Subcutaneous abdominal adipose tissue (tissue), 5 donors: ENCODE data around the gene LRP3.
"Not testable (repeated sequence)": the region's sequence is repeated elsewhere in the genome, so short reads cannot be mapped to it uniquely, and the experiment has no call there.

Experiments used
- H3K27ac ChIP-seq: one replicate; pipeline ENCODE4 v1.7.0; 2013; ENCODE audit warnings: low read depth, mild to moderate bottlenecking, inconsistent platforms, low read length, moderate library complexity
- H3K27me3 ChIP-seq, 5 donors: one replicate each; pipeline ENCODE4 v1.7.0; 2013; ENCODE audit warnings: low read length in 5 of 5, inconsistent platforms in 1 of 5; ENCODE audit not compliant: control insufficient read depth in 5 of 5, insufficient read depth in 4 of 5
- H3K36me3 ChIP-seq, 5 donors: one replicate each; pipeline ENCODE4 v1.7.0; 2013; ENCODE audit warnings: low read length in 5 of 5; ENCODE audit not compliant: control insufficient read depth in 5 of 5, insufficient read depth in 5 of 5
- H3K4me1 ChIP-seq, 5 donors: one replicate each; pipeline ENCODE4 v1.7.0; 2013; ENCODE audit warnings: low read length in 5 of 5, mild to moderate bottlenecking in 3 of 5, moderate library complexity in 1 of 5; ENCODE audit not compliant: control insufficient read depth in 5 of 5, insufficient read depth in 5 of 5
- H3K4me3 ChIP-seq, 5 donors: one replicate each; pipeline ENCODE4 v1.7.0; 2013; ENCODE audit warnings: low read length in 5 of 5, low read depth in 1 of 5
- H3K9ac ChIP-seq, 5 donors: one replicate each; pipeline ENCODE4 v1.7.0; 2013; ENCODE audit warnings: low read length in 5 of 5, mild to moderate bottlenecking in 4 of 5, moderate library complexity in 3 of 5
- H3K9me3 ChIP-seq, 5 donors: one replicate each; pipeline ENCODE4 v1.7.0; 2013; ENCODE audit warnings: low read length in 5 of 5; ENCODE audit not compliant: control insufficient read depth in 5 of 5
- donor health status: healthy.
- donor health status: healthy.
- donor health status: healthy.
- donor health status: healthy.
- donor health status: healthy.

The LRP3 gene

DNA sequence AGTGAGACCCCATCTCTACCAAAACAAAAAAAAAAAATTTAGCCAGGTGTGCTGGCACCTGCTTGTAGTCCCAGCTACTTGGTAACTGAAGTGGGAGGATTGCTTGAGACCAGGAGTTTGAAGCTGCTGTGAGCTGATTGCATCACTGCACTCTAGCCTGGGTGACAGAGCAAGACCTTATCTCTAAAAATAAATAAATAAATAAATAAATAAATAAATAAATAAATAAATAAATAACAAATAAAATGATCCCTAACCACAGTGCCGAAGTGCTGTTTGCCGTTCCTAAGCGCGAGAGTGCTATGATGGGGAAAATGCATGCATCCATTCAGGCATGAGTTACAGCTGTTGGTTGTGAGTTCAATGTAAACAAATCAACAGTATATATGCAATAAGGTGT lies 35.0 kb upstream of the LRP3 start:
- Histone ChIP-seq H3K36me3 (no peaks in the 10 kb centered on the region), H3K4me3 (no peak overlapping the region), H3K4me1 (peaks cover 0 to 3% (median 0%) of the 10 kb centered on the region in 5 donors), H3K9ac (no peak overlapping the region), H3K27ac (no peak overlapping the region), H3K27me3 (no peaks in the 10 kb centered on the region), H3K9me3 (no peaks in the 10 kb centered on the region)

GRCh38 chr19:33159893-33160292 lies 34.2 kb upstream of the LRP3 start:
- no peak overlapping the region for H3K27ac ChIP-seq

DNA sequence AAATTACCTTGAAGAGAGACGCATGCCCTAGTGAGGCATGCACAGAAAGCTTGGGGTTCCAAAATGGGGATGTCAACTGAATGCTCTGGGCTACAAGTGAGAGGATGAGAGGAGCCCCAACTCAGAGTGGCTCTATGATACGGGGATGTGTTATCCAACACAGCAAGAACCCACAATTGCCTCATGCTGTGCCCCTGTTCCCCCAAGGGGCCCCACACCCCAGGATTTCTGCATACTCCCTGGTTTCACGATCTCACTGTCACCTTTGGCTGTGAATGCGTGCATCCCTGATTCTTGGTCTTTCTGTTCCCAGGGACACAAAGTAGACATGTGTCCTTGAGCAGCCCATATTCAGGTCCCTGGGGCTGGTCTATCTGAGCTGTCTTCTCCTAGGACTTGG lies 32.9 kb upstream of the LRP3 start:
- no peak overlapping the region for H3K27ac ChIP-seq
- no peak overlapping the region for H3K4me3 ChIP-seq
- H3K9ac ChIP-seq, result no peak overlapping the region
- peaks cover 0 to 3% (median 0%) of the 10 kb centered on the region in 5 donors for H3K4me1 ChIP-seq
- no peaks in the 10 kb centered on the region for H3K9me3 ChIP-seq
- H3K27me3 ChIP-seq, result no peaks in the 10 kb centered on the region
- no peaks in the 10 kb centered on the region for H3K36me3 ChIP-seq

More at GRCh38 chr19:33159893-33160292, 34.2 kb upstream of the LRP3 start:
- Histone ChIP-seq H3K4me1 (peaks cover 0 to 3% (median 0%) of the 10 kb centered on the region in 5 donors), H3K9ac (no peak overlapping the region), H3K36me3 (no peaks in the 10 kb centered on the region), H3K9me3 (no peaks in the 10 kb centered on the region), H3K4me3 (no peak overlapping the region), H3K27me3 (no peaks in the 10 kb centered on the region)

GRCh38 chr19:33163481-33163880 lies 30.6 kb upstream of the LRP3 start:
- Histone ChIP-seq H3K9me3 (peaks cover 0 to 3% (median 2%) of the 10 kb centered on the region in 5 donors), H3K27me3 (no peaks in the 10 kb centered on the region), H3K9ac (no peak overlapping the region), H3K4me1 (no peaks in the 10 kb centered on the region), H3K27ac (no peak overlapping the region), H3K36me3 (no peaks in the 10 kb centered on the region), H3K4me3 (no peak overlapping the region)

DNA sequence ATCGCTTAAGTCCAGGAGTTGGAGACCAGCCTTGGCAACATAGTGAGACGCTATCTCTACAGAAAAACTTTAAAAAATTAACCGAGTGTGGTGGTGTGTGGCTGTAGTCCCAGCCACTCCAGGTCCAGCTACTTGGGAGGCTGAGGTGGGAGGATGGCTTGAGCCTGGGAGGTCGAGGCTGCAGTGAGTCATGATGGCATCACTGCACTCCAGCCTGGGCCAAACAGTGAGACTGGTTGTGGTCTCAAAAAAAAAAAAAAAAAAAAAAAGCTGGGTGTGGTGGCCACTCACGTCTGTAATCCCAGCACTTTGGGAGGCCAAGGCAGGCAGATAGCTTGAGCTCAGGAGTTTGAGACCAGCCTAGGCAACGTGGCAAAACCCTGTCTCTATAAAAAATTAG lies 28.1 kb upstream of the LRP3 start:
- not testable (repeated sequence) for H3K4me1 ChIP-seq, H3K9me3 ChIP-seq, H3K36me3 ChIP-seq, H3K9ac ChIP-seq, H3K27me3 ChIP-seq, H3K27ac ChIP-seq, H3K4me3 ChIP-seq

DNA sequence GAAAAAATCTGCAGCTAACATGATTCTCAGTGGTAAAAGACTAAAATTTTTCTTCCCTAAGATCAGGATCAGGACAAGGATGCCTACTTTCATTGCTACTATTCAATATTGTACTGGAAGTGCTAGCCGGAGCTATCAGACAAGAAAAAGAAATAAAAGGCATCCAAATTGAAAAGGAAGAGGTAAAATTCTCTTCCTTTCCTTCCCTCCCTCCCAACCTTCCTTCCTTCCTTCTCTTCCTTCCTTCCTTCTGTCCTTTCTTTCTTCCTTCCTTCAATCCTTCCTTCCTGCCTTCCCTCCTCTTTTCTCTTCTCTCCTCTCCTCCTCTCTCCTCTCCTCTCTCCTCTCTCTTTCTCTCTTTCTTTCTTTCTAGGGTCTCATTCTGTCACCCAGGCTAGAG lies 26.7 kb upstream of the LRP3 start:
- Histone ChIP-seq H3K36me3 (no peaks in the 10 kb centered on the region), H3K4me3 (no peak overlapping the region), H3K27me3 (no peaks in the 10 kb centered on the region), H3K9ac (no peak overlapping the region), H3K9me3 (peaks cover 0 to 3% (median 2%) of the 10 kb centered on the region in 5 donors), H3K27ac (no peak overlapping the region), H3K4me1 (no peaks in the 10 kb centered on the region)

DNA sequence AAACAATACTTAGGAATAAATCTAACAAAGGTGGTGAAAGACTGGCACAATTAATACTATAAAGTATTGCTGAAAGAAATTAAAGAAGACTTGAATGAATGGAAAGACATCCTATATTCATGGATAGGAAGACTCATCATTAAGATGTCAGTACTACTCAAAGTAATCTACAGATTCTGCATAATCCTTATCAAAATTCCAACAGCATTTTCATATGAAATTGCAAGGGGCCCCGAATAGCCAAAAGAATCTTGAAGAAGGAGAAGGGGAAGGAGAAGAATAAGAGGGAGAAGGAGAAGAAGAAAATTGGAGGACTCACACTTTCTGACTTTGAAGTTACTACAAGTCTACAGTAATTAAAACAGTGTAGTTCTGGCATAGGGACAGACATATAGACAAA lies 25.6 kb upstream of the LRP3 start:
- Histone ChIP-seq H3K27ac (no peak overlapping the region), H3K4me1 (peaks cover 0 to 5% (median 2%) of the 10 kb centered on the region in 5 donors), H3K9me3 (peaks cover 0 to 3% (median 2%) of the 10 kb centered on the region in 5 donors), H3K4me3 (no peak overlapping the region), H3K9ac (no peak overlapping the region), H3K36me3 (no peaks in the 10 kb centered on the region), H3K27me3 (no peaks in the 10 kb centered on the region)

DNA sequence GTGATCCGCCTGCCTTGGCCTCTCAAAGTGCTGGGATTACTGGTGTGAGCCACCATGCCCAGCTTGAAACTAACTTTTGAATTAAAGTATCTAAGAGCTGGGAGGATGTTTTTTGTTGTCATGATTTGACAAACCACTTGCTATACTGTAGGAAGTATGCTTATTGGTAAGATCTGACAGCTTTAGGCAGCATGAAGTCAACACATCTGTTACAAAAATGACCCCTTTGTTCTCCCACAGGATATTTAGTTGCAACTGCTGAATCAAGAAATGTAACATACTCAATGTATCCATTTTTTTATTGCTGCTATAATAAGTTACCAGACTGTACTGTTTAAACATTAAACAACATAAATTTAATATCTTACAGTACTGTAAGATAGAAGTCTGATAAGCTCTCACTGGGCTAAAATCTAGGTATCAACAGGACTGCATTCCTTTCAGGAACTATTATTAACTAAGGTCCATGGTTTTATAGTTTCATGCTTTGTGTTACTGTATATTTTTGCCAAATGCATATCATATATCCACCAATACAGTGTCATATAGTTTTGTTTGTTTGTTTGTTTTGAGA lies 22.8 kb upstream of the LRP3 start:
- H3K27ac ChIP-seq, result no peak overlapping the region
- no peak overlapping the region for H3K9ac ChIP-seq
- no peaks in the 10 kb centered on the region for H3K27me3 ChIP-seq
- peaks cover 5 to 15% (median 14%) of the 10 kb centered on the region in 5 donors for H3K4me1 ChIP-seq
- peaks cover 0 to 3% (median 2%) of the 10 kb centered on the region in 5 donors for H3K9me3 ChIP-seq
- H3K4me3 ChIP-seq, result no peak overlapping the region
- no peaks in the 10 kb centered on the region for H3K36me3 ChIP-seq

- no peak overlapping the region for H3K9ac ChIP-seq
- peaks cover 0 to 3% (median 2%) of the 10 kb centered on the region in 5 donors for H3K9me3 ChIP-seq
- no peaks in the 10 kb centered on the region for H3K27me3 ChIP-seq
- peaks cover 9 to 19% (median 15%) of the 10 kb centered on the region in 5 donors for H3K4me1 ChIP-seq
- H3K4me3 ChIP-seq, result no peak overlapping the region
- no peaks in the 10 kb centered on the region for H3K36me3 ChIP-seq
- no peak overlapping the region for H3K27ac ChIP-seq
These were observed 22.2 kb upstream of the LRP3 start for GRCh38 chr19:33171916-33172359.

- H3K4me1 ChIP-seq, result peaks cover 12 to 30% (median 25%) of the 10 kb centered on the region in 5 donors
These were observed 19.9 kb upstream of the LRP3 start for GRCh38 chr19:33174186-33174585.

More at GRCh38 chr19:33174186-33174585, 19.9 kb upstream of the LRP3 start:
- no peaks in the 10 kb centered on the region for H3K9me3 ChIP-seq
- no peaks in the 10 kb centered on the region for H3K36me3 ChIP-seq
- H3K9ac ChIP-seq, result no peak overlapping the region
- peaks cover 0 to 2% (median 0%) of the 10 kb centered on the region in 5 donors for H3K27me3 ChIP-seq
- no peak overlapping the region for H3K27ac ChIP-seq
- H3K4me3 ChIP-seq, result no peak overlapping the region
